HepG2 (cell line): ENCODE measurements around the gene RHBG. TPM values are rescaled to one million over a fixed set of nuclear protein-coding genes. Genes with fewer than 3 reads are reported as not detected.

Experiments
- BRD4 ChIP-seq: sonication (generic); formaldehyde crosslinking; IDR thresholded peaks from 2 replicates; pipeline ENCODE4 v1.4.0; 2020; ENCODE audit warnings: missing genetic modification reagents
- EED ChIP-seq: sonication (generic); formaldehyde crosslinking; IDR thresholded peaks from 2 replicates; pipeline ENCODE4 v1.5.0; 2020; ENCODE audit warnings: mild to moderate bottlenecking, missing genetic modification reagents
- FOXA1 ChIP-seq, 2 experiments: fragments of 450-650 bp in 1 of 2; sonication (generic) in 1 of 2; formaldehyde crosslinking in 1 of 2; IDR thresholded peaks; 2 replicates each; pipeline versions ENCODE4 v1.4.0 to v1.6.1; 2016 to 2020; ENCODE audit warnings: missing genetic modification reagents in 1 of 2
- FOXJ3 ChIP-seq: sonication (generic); formaldehyde crosslinking; IDR thresholded peaks from 2 replicates; pipeline ENCODE4 v1.4.0; 2020; ENCODE audit warnings: missing genetic modification reagents, mild to moderate bottlenecking, borderline replicate concordance
- MEIS2 ChIP-seq: sonication (generic); formaldehyde crosslinking; IDR thresholded peaks from 2 replicates; pipeline ENCODE4 v1.9.0; 2021; ENCODE audit warnings: mild to moderate bottlenecking, missing genetic modification reagents
- MTF2 ChIP-seq: sonication (generic); formaldehyde crosslinking; IDR thresholded peaks from 2 replicates; pipeline ENCODE4 v1.5.0; 2020; ENCODE audit warnings: missing genetic modification reagents, borderline replicate concordance
- RAD21 ChIP-seq: fragments of 450-650 bp; formaldehyde crosslinking; IDR thresholded peaks from 2 replicates; pipeline ENCODE4 v1.5.0; 2020; ENCODE audit warnings: mild to moderate bottlenecking
- RFX1 ChIP-seq: fragments of 450-650 bp; IDR thresholded peaks from 2 replicates; pipeline ENCODE4 v1.6.1; 2017
- SRF ChIP-seq: IDR thresholded peaks from 2 replicates; pipeline ENCODE4 v1.6.1; 2011; ENCODE audit warnings: mild to moderate bottlenecking, low read depth, low read length, moderate library complexity
- TBP ChIP-seq: sonication (generic); formaldehyde crosslinking; IDR thresholded peaks from 2 replicates; pipeline ENCODE4 v1.5.0; 2020; ENCODE audit warnings: missing genetic modification reagents
- ZC3H13 ChIP-seq: sonication (generic); formaldehyde crosslinking; IDR thresholded peaks from 2 replicates; pipeline ENCODE4 v1.8.1; 2023; ENCODE audit warnings: mild to moderate bottlenecking, missing genetic modification reagents, moderate library complexity
- ZKSCAN1 ChIP-seq: fragments of 150-350 bp; IDR thresholded peaks from 2 replicates; pipeline ENCODE4 v1.6.1; 2014; ENCODE audit warnings: low read length
- ZNF251 ChIP-seq: sonication (generic); formaldehyde crosslinking; IDR thresholded peaks from 2 replicates; pipeline ENCODE4 v1.9.0; 2021; ENCODE audit warnings: mild to moderate bottlenecking, missing genetic modification reagents
- ZNF460 ChIP-seq: sonication (generic); formaldehyde crosslinking; IDR thresholded peaks from 2 replicates; pipeline ENCODE4 v1.5.1; 2020; ENCODE audit warnings: missing genetic modification reagents, mild to moderate bottlenecking, borderline replicate concordance
- ZNF547 ChIP-seq: sonication (generic); formaldehyde crosslinking; IDR thresholded peaks from 2 replicates; pipeline ENCODE4 v1.5.1; 2020; ENCODE audit warnings: mild to moderate bottlenecking, missing genetic modification reagents
- ZNF672 ChIP-seq: sonication (generic); formaldehyde crosslinking; IDR thresholded peaks from 2 replicates; pipeline ENCODE4 v1.8.1; 2022; ENCODE audit warnings: missing genetic modification reagents
- ZNF674 ChIP-seq: sonication (generic); formaldehyde crosslinking; IDR thresholded peaks from 2 replicates; pipeline ENCODE4 v1.5.0; 2020; ENCODE audit warnings: low read depth, mild to moderate bottlenecking, missing genetic modification reagents
- ZNF775 ChIP-seq: sonication (generic); formaldehyde crosslinking; IDR thresholded peaks from 2 replicates; pipeline ENCODE4 v1.4.0; 2020; ENCODE audit warnings: missing genetic modification reagents, mild to moderate bottlenecking, moderate library complexity, borderline replicate concordance
- polyA plus RNA-seq, 8 experiments: library from polyadenylated mRNA; depleted of rRNA in 3 of 8; stranded (reverse) in 7 of 8; unstranded in 1 of 8; fragments of >200 nt; fragmentation: Illumina TruSeq in 4 of 8; extraction: Trizol in 4 of 8; gene quantifications; 2 replicates each; pipeline versions ENCODE4 v1.2.1 to v1.2.3, GENCODE V29; 2011 to 2016; ENCODE audit warnings: low read depth in 4 of 8, missing spikeins in 1 of 8, mixed read lengths in 1 of 8; ENCODE audit not compliant: insufficient read depth in 1 of 8
- total RNA-seq, 5 experiments: library from RNA; depleted of rRNA; stranded (reverse); fragments of >200 nt; fragmentation: Illumina TruSeq; extraction: Trizol; gene quantifications; 2 replicates each; pipeline ENCODE4 v1.2.3, GENCODE V29; 2016; ENCODE audit warnings: low read depth in 1 of 5
- TF ChIP-seq, protein P1 (sequence below): IDR thresholded peaks from 2 replicates; pipeline ENCODE4 v1.6.1; 2016; ENCODE audit warnings: missing genetic modification reagents, missing compliant biosample characterization
- TF ChIP-seq, protein P2 (sequence below): sonication (generic); formaldehyde crosslinking; IDR thresholded peaks from 2 replicates; pipeline ENCODE4 v1.4.0; 2020; ENCODE audit warnings: missing genetic modification reagents
- TF ChIP-seq, protein P3 (sequence below): sonication (generic); formaldehyde crosslinking; IDR thresholded peaks from 2 replicates; pipeline ENCODE4 v1.4.0; 2020; ENCODE audit warnings: mild to moderate bottlenecking, missing genetic modification reagents
- TF ChIP-seq, protein P4 (sequence below): sonication (generic); formaldehyde crosslinking; IDR thresholded peaks from 2 replicates; pipeline ENCODE4 v1.4.0; 2020; ENCODE audit warnings: mild to moderate bottlenecking, missing genetic modification reagents, borderline replicate concordance

The RHBG gene
- total and polyA plus RNA-seq, 2 of the 13 experiments (the other 11 are each of a cell fraction or from before 2014, with no cell fraction given): 61.8 to 73.5 TPM

DNA sequence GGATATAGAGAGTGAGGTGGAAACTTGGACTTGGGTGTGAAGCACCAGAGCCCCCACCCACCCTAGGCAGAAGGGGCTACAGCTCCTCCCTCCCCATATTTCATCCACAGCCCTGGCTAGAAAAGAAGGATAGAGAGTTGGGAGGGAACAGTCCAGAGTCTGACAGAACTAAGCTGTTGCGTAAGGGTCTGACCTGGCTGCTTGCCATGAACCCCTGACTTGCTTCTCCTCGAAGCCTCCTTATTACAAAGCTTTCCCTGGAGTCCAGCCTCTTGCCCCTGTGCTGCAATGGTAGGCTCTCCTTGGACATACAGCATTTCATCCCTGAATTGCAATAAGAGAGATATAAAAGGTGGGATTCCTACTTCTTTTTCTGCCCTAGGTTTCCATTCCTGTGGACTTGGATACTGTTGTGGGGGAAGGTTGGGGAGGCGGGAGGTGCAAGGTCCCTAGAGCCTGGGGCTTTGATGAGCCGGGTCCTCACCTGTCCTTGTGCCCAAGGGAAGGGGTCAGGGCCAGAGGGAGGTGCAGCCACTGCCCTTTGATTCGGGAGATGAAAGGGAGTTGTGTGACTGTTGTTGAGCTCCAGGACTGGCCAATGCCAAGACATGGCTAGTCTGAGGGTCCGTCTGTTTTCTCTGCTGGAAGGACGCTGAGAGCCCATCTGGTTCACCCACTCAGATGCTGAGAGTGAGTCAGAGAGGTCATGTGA lies 2.7 kb downstream of the RHBG start (continued):
- TF ChIP-seq, protein P1, sequence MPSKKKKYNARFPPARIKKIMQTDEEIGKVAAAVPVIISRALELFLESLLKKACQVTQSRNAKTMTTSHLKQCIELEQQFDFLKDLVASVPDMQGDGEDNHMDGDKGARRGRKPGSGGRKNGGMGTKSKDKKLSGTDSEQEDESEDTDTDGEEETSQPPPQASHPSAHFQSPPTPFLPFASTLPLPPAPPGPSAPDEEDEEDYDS: 0 out of 2 replicates have a peak, but pooled peaks have one; percentile 60
- TF ChIP-seq, protein P2, sequence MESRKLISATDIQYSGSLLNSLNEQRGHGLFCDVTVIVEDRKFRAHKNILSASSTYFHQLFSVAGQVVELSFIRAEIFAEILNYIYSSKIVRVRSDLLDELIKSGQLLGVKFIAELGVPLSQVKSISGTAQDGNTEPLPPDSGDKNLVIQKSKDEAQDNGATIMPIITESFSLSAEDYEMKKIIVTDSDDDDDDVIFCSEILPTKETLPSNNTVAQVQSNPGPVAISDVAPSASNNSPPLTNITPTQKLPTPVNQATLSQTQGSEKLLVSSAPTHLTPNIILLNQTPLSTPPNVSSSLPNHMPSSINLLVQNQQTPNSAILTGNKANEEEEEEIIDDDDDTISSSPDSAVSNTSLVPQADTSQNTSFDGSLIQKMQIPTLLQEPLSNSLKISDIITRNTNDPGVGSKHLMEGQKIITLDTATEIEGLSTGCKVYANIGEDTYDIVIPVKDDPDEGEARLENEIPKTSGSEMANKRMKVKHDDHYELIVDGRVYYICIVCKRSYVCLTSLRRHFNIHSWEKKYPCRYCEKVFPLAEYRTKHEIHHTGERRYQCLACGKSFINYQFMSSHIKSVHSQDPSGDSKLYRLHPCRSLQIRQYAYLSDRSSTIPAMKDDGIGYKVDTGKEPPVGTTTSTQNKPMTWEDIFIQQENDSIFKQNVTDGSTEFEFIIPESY (CRISPR knock-in tag): peak; percentile 69
- no peak for TF ChIP-seq ZNF251 (CRISPR knock-in tag)
- peak; percentile 47; the same call in 1 of the 2 replicates for TF ChIP-seq ZC3H13 (CRISPR knock-in tag)
- peak; percentile 59; the same call in 1 of the 2 replicates for TF ChIP-seq ZNF460 (CRISPR knock-in tag)
- no peak for TF ChIP-seq ZNF775 (CRISPR knock-in tag)
- TF ChIP-seq RAD21: no peak
- peak; percentile 25; the same call in 1 of the 2 replicates for TF ChIP-seq SRF
- TF ChIP-seq ZNF674 (CRISPR knock-in tag): no peak
- TF ChIP-seq RFX1: no peak
- peak; percentile 90 for TF ChIP-seq FOXJ3
- TF ChIP-seq ZNF672: no peak
- peak; percentile 88 for TF ChIP-seq BRD4 (CRISPR knock-in tag)
- TF ChIP-seq MTF2 (CRISPR knock-in tag): no peak
- no peak for TF ChIP-seq EED (CRISPR knock-in tag)
- TF ChIP-seq, protein P3, sequence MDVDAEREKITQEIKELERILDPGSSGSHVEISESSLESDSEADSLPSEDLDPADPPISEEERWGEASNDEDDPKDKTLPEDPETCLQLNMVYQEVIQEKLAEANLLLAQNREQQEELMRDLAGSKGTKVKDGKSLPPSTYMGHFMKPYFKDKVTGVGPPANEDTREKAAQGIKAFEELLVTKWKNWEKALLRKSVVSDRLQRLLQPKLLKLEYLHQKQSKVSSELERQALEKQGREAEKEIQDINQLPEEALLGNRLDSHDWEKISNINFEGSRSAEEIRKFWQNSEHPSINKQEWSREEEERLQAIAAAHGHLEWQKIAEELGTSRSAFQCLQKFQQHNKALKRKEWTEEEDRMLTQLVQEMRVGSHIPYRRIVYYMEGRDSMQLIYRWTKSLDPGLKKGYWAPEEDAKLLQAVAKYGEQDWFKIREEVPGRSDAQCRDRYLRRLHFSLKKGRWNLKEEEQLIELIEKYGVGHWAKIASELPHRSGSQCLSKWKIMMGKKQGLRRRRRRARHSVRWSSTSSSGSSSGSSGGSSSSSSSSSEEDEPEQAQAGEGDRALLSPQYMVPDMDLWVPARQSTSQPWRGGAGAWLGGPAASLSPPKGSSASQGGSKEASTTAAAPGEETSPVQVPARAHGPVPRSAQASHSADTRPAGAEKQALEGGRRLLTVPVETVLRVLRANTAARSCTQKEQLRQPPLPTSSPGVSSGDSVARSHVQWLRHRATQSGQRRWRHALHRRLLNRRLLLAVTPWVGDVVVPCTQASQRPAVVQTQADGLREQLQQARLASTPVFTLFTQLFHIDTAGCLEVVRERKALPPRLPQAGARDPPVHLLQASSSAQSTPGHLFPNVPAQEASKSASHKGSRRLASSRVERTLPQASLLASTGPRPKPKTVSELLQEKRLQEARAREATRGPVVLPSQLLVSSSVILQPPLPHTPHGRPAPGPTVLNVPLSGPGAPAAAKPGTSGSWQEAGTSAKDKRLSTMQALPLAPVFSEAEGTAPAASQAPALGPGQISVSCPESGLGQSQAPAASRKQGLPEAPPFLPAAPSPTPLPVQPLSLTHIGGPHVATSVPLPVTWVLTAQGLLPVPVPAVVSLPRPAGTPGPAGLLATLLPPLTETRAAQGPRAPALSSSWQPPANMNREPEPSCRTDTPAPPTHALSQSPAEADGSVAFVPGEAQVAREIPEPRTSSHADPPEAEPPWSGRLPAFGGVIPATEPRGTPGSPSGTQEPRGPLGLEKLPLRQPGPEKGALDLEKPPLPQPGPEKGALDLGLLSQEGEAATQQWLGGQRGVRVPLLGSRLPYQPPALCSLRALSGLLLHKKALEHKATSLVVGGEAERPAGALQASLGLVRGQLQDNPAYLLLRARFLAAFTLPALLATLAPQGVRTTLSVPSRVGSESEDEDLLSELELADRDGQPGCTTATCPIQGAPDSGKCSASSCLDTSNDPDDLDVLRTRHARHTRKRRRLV (CRISPR knock-in tag): no peak; the same call in 1 of the 2 replicates
- TF ChIP-seq, protein P4, sequence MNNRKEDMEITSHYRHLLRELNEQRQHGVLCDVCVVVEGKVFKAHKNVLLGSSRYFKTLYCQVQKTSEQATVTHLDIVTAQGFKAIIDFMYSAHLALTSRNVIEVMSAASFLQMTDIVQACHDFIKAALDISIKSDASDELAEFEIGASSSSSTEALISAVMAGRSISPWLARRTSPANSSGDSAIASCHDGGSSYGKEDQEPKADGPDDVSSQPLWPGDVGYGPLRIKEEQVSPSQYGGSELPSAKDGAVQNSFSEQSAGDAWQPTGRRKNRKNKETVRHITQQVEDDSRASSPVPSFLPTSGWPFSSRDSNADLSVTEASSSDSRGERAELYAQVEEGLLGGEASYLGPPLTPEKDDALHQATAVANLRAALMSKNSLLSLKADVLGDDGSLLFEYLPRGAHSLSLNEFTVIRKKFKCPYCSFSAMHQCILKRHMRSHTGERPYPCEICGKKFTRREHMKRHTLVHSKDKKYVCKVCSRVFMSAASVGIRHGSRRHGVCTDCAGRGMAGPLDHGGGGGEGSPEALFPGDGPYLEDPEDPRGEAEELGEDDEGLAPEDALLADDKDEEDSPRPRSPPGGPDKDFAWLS: no peak
- TF ChIP-seq MEIS2 (CRISPR knock-in tag): peak; percentile 67
- no peak for TF ChIP-seq FOXA1 (IDR thresholded peaks at IDR 0.05)
- peak; percentile 80 for TF ChIP-seq FOXA1 (CRISPR knock-in tag; IDR thresholded peaks at IDR 0.05)
- TF ChIP-seq ZKSCAN1: 0 out of 2 replicates have a peak, but pooled peaks have one; percentile 36
- peak; percentile 40; the same call in 1 of the 2 replicates for TF ChIP-seq ZNF547 (CRISPR knock-in tag)
- TF ChIP-seq TBP (CRISPR knock-in tag): no peak
